Stimulated activated CD8-positive, alpha-beta memory T cell treated with anti-CD3 and anti-CD28 coated beads, Interleukin-12 subunit alpha, Interleukin-12 subunit beta, amount 100 ng/mL, for 24 hours (primary cell): ENCODE measurements around the gene DPYSL4.

Experiments used
- DNase-seq: peaks from one replicate; pipeline ENCODE4 v3.0.0-alpha.2; 2020; ENCODE audit errors: extremely low read depth

Gene DPYSL4

DNA sequence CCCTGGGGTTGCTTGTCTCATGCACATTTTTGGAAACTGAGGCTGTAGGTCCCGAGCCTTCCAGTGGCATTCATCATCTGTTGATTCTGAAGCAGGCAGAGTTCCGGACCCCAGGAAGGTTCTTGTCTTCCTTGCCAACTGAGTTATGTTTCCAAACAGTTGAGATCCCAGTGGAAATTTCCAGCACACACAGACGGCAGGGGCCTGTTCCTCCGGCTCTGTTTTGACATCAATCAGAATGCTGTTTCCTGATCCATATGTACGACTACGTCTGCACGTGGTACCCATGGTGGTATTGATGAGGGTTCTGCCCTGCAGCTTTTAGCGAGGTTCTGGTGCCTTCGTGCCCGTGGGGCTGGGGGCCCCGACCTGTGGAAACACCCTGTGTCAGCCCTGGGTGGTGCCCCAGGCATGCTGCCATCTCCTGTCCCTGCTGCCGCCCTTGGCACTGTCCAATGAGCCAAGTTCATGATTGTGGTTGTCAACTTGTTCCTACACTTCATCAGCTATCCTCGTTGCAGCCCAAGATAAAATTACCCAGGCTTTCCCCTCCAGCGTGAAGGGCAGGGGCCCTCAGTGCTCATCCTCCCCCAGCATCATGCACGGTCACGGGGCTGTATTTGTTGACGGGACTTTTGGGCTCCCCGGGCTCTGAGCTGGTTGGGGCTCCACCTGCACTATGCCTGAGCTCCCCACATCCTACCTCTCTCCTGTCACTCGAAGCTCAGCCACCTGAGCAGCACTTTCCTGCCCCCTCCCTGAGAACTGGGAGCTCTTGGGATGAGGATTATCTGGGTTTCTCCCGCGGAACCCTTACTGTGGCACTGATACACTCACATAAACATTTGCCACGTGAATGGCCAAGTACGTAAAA, 7.8 kb upstream of the DPYSL4 start:
- DNase-seq = no peak

- DNase-seq = no peak
These were observed 7.0 kb upstream of the DPYSL4 start for GRCh38 chr10:132179551-132180392.

GRCh38 chr10:132180736-132181135, 6.0 kb upstream of the DPYSL4 start:
- no peak for DNase-seq

GRCh38 chr10:132181691-132182425, 4.9 kb upstream of the DPYSL4 start:
- DNase-seq = no peak

DNA sequence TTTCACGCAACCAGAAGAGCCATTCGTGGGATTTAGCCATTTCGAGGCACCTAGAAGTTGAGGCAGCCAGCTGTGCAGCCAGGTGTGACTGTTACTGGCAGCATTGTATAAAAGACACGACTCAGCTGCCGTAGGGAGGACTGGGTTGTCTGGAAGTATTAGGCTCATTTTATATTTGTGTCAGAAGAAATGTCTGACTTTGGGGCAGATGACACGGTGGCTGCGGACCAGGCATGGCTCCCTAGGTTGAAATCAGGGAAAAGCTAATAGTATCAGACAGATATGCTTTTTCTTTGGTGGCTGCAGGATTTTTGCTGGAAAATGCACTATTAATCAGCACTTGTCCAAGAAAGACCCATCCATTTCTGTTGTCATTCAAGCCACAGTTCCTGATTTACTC, 4.2 kb upstream of the DPYSL4 start:
- no peak for DNase-seq

- DNase-seq = no peak
These were observed 3.7 kb upstream of the DPYSL4 start for GRCh38 chr10:132183046-132183445.

- DNase-seq = no peak
These were observed 1.7 kb upstream of the DPYSL4 start for GRCh38 chr10:132184816-132185593.

GRCh38 chr10:132185601-132186487, 904 bp upstream of the DPYSL4 start:
- no peak for DNase-seq

DNA sequence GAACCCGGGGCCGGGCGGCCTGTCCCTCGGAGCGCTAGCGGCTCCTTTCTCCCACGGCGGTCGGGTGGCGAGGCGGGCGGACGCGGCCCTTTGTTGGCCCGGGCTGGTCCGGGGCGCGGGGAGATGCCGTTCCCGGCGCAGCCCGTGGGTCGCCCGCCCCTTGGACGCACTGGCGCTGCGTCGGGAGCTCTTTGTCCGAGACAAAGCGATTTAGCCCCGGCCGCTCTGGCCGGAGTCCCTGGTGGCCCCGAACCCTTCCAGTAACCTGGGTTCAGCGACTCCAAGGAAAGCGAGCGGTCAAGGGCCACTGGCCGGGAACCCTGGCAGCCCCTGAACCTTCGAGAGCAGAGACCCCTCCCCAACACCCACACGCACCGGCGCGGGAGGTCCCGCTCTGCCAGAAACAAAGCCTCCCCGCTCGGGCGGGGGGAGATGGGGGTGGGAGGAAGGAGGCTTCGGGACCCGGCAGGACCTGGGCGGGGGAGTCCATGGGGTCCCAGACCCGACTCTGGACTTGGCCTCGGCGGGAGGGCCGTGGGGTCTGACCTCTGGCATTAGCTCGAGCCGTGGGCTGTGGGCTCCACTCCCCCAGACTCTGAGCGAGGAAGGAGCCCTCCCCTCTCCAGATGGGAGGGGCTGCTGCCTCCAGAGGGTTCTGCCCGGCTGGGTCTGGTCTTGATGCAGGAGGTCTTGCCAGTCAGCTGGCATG, 836 bp downstream of the DPYSL4 start:
- DNase-seq = no peak

GRCh38 chr10:132188331-132188730, 1.6 kb downstream of the DPYSL4 start:
- no peak for DNase-seq

GRCh38 chr10:132189016-132189415, 2.3 kb downstream of the DPYSL4 start:
- DNase-seq = no peak

DNA sequence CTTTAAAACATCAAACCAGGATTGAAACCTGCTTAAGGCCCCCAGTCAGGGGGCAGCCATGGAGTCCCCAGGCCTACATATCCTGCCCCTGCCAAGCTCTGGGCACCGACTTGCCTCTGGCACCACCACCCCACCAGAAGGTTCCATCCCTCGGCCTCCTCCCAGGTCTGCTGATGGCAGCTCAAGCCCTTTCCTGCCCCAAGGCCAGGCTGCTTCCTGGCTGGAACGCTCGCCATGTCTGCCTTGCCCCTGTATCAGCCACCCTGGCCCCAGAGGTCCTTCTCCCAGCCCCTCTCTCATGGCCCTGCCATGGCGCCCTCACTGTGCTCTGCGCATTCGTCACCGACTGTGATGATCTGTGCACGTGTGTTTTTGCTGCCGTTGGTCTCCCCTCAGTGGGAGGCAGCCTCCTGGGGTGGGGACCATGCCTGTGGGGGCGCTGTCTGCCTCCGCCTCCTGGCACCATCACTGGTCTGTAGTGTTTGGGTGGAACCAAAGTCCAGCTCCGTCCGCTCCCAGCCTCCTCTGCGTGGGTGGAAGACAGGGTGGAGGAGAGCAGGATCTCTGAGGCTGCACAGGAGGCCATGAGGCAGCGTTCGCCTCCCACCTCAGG, 3.2 kb downstream of the DPYSL4 start:
- no peak for DNase-seq

DNA sequence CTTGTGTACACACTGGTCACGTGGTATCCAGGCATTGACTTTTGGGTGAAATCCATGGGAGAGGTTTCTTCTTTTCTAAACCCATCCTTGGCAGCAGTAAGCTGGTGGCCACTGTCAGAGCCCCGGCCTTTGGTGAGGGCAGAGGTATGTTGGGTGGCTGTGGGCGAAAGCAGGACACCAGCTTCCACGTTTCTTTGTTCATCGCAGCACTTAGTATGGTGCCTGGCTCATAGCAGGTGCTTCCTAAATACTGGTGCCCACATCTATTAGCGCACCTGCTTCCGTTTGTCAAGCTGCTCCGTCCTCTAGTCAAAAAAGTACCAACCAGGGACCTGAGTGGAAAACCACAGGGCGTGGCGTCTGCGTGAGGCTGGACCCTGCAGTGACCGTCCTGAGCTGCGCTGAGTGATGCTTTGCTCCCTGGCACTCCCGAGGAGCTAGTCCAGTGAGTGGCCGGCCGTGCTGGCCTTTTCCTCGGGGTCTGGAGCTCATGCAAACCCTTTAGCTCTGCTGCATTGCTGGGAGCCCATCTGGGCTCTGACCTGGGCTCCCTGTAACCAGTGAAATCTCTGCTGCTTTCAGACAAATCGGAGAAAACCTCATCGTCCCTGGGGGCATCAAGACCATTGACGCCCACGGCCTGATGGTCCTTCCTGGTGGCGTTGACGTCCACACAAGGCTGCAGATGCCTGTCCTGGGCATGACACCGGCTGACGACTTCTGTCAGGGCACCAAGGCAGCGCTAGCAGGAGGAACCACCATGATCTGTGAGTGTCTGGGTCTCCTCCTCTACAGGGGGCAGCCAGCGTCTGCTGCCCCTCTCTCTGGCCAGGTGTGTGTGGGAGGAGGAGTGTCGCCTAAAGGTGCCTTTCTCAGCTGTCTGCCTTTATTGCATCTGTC, 5.6 kb downstream of the DPYSL4 start:
- DNase-seq = no peak

DNA sequence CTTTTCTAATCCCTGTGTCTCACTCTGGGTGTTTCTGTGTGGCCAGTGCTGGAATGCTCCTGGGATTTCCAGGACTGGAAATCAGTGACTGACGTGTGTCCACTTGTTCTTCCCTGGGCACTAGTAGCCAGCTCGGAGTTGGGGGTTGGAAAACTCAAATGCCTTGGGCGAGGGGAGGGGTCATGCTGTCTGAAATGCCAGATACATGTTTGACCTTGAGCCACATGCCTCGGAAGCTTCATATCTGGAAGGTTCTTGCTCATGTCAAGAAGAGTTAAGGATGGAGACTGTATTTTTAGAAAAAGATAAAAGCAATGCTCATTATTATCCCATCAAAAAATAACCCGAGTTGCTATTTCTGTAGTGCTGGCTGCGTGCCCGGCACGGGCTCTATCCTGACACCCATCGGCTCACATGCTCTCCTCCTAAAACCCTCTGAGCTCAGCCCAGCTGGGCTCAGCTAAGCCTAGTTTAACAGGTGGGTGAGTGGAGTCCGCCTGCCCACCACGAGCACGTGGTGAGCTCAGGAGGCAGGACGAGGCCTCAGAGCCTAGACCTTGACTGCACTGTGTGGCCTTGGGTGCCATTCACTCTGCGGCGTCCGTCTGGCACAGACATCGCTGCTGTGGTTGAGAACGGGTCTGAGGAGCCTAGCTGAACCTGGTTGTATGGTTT, 6.4 kb downstream of the DPYSL4 start:
- DNase-seq = no peak

- no peak for DNase-seq
These were observed 7.3 kb downstream of the DPYSL4 start for GRCh38 chr10:132193907-132194552.

DNA sequence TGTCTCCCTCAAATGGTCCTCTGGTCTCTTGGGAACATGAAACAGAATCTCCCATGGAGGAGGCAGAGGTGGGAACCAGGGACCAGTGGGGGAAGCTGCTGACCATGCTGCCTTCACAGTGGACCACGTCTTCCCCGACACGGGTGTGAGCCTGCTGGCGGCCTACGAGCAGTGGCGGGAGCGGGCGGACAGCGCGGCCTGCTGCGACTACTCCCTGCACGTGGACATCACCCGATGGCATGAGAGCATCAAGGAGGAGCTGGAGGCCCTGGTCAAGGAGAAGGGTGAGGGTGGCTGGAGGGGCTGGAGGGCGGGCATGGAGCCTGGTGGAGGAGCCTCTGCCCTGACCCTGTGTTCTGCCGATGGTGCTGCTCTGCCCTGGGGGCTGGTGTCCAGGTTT, 8.0 kb downstream of the DPYSL4 start:
- DNase-seq = no peak
